Measurements from ENCODE around the gene WIZ. TPM values are rescaled to one million over a fixed set of nuclear protein-coding genes. Genes with fewer than 3 reads are reported as not detected.

WIZ gene
- total RNA-seq, 1 experiment from 2014 or later, result 17.3 TPM

DNA sequence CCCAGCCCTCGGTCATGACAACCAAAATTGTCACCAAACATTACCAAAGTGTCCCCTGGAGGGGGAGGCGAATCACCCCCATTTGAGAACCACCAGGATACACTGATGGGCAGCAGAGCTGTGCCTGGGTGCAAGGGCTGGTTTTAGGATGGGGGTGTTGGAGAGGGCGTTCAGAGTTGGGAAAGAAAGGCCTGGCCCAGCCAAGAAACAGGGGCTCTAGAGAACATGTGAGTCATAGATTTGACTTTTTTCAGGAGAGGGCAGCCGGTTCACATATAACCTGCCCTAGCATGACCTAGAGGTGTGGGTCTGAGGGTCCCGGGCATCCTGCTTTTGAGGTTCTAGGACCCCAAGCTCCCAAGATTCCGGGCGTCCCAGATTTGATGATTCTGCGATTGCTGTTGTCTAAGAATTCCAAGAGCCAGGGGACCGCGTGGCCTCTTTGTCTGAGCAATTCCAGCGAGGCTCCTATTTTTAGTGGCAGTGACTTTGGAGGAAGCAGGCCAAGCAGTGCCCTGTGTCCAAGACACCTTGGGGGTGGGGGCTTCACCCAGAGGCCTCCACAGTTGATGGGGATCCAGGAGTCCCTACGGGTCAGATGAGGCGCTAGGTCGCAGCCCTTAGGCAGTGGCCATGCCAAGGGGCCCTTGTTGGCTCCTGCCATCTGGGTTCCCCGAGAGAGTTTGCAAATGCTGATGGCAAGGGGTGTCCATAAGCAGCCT is 5.1 kb downstream of the WIZ start:
- no peak for DNase-seq (ENCODE audit: low spot score)

DNA sequence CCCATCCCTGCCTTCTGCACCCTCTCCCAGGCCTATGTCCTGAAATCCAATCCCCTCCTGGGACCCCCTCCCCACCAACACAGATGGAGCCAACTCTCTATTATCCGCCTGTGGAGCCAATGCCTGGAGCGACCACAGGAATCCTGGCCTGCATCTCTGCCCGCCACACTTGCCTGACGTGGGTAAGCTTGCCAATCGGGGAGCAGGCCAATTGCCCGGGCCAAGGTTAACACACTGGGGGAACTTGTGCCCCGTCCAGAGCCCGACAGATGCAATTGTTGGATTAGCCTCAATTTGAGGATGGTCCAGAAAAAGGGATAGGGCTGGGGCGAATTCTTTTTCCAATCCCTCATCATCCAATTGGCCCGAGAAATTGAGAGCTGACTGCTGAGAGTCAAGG is 5.9 kb downstream of the WIZ start:
- no peak for DNase-seq (ENCODE audit: low spot score)

DNA sequence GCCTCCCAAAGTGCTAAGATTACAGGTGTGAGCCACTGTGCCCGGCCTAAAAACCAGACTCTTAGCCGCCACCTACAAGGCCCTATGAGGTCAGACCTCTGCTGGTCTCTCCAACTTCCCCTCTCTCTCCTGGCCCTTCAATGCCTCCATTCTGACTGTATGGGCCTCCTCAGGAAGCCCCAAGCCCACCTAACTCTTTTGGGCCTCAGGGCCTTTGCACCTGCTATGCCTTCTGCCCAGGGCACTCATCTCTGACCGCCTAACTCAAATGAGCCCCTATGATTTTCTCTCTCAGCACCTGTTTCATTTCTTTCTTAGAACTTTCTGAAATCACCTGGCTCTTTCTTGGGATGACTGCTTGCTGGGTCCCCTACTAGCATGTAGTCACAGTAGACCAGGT is 6.4 kb downstream of the WIZ start:
- no peak for DNase-seq (ENCODE audit: low spot score)

GRCh38 chr19:15442142-15442920 is 7.4 kb downstream of the WIZ start:
- DNase-seq (ENCODE audit: low spot score), result no peak

- no peak for DNase-seq (ENCODE audit: low spot score)
Observed at GRCh38 chr19:15441317-15441716, 8.4 kb downstream of the WIZ start.

DNA sequence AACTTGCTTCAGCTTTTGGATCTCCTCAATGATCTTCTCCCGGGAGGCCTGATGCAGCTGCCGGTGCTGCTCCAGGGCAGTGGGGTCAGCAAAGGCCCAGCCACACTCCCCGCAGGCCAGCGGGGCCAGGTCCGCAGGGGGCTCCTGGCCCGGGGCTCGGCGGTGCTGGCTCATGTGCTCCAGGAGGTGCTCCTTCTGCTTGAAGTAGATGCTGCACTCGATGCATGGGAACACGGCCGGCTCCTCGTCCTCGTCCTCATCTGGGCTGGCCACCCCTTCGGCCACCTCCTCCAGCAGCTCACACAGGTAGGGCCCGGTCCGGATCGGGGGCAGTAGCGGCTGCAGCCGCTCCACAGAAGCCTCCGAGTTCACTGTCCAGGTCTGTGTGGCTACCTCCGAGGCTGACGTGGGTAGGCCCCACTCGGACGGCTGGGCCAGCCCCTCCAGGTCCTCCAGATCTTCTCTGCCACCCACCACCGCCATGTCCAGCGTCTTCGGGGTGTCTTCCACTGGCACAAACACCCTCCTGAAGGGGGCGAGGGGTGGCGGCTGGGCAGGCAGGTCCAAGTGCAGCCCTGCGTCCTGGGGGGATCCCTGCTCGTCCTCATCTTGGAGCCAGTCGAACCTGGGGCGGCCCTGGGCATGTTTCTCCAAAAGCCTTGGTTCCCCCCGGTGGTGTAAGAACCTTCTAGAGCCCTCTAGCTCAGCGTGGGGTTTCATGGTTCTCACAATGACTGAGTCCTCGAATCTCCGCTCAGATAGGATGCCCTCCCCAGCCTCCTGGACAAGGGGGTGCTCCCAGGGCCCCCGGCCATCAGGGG is 9.7 kb downstream of the WIZ start:
- no peak for DNase-seq (ENCODE audit: low spot score)

GRCh38 chr19:15439078-15439799 is 10.5 kb downstream of the WIZ start:
- DNase-seq (ENCODE audit: low spot score), result no peak

- DNase-seq (ENCODE audit: low spot score), result no peak
Observed at GRCh38 chr19:15438577-15438976, 11.2 kb downstream of the WIZ start.

- DNase-seq (ENCODE audit: low spot score), result no peak
Observed at GRCh38 chr19:15438124-15438496, 11.6 kb downstream of the WIZ start.

DNA sequence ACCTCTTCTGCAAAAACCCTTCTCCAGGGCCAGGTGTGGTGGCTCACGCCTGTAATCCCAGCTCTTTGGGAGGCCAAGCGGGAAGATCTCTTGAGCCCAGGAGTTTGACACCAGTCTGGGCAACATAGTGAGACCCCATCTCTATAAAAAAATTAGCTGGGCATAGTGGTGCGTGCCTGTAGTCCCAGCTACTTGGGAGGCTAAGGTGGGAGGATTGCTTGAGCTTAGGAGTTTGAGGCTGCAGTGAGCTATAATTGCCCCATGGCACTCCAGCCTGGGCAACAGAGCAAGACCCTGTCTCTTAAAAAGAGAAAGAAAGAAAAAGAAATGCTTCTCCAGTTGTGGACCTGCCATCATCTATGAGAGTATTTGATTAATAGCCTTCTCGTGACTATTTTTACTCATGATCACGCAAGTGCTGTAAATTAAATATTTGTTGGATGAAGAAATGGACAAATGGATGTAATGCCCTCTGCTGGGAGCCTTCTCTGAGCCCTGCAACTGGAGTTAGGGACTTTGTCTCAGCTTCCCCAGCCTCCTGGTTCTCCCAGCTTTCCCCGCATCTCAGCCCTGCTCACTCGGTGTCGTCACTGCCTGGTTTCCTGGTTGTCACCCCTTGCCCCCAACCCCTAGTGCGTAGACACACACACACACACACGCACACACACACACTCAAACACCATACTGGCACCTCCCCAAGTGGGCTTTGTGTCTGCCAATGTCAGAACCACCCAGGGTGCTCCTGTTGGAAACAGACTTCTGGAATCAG is 12.2 kb downstream of the WIZ start:
- DNase-seq (ENCODE audit: low spot score), result no peak

- DNase-seq (ENCODE audit: low spot score), result no peak
Observed at GRCh38 chr19:15436826-15437110, 13.0 kb downstream of the WIZ start.

DNA sequence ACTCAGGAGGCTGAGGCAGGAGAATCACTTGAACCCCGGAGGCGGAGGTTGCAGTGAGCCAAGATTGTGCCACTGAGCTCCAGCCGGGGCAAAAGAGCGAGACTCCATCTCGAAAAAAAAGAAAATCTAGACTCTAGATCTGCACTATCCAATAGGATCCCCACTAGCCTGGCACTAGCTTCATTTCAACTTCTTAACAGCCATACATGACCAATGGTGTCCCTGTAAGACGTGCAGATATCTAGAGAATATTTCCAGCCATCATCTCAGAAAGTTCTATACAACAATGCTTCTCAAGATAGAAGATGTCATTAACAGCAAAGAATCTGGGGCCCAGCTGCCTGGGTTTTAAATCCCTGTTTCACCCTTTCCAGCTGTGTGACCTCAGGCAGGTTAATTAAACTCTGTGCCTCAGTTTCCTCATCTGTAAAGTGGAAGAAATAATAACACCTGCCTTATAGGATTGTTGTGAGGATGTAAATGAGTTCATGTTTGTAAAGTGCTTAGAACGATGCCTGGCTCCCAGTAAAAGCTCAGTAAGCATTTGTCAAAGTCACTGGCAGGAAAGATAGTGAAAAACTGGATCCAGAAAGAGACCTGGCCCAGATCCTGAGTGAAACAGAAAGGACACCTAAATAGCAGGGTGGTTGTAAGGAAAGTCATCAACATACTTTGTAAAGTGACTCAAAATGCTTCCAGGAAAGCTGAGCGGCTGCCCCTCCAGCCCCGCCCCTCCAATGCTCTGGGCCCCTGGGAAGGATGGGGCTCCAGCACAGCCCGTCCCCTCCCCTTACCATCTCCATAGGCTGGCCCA is 13.5 kb downstream of the WIZ start:
- no peak for DNase-seq (ENCODE audit: low spot score)

GRCh38 chr19:15433519-15434069 is 16.2 kb downstream of the WIZ start:
- no peak for DNase-seq (ENCODE audit: low spot score)

GRCh38 chr19:15432629-15433518 is 16.9 kb downstream of the WIZ start:
- peak; percentile 74 for DNase-seq (ENCODE audit: low spot score)

- DNase-seq (ENCODE audit: low spot score), result no peak
Observed at GRCh38 chr19:15432018-15432494, 17.7 kb downstream of the WIZ start.

- no peak for DNase-seq (ENCODE audit: low spot score)
Observed at GRCh38 chr19:15431396-15432017, 18.2 kb downstream of the WIZ start.

DNA sequence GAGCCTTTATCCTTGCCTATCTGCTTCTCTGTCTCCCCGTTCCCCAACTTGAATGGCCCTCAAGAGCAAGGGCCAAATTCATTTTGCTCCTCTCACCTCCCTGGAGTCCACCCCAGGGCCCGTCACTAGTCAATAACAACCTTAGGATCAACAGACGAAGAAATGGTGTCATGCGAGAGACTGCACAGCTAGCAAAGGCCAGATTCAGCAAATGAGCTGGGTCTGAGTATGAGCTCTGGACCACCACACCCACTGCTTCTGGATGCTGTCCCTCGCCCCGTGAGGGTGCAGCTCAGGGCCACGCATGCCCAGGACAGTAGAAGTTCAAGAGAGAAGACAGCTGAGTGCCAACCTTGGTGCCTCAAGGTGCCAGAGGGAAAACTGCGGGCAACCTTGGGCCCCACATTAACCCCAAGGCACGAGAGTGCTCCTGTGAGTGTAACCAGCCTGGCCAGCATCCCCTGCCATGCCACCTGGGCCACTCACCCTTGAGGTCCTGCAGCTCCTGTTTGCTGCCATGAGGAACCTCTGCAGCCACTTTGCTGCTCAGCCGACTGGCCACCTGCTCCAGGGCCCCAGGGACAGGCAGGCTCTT is 19.1 kb downstream of the WIZ start:
- no peak for DNase-seq (ENCODE audit: low spot score)

GRCh38 chr19:15429825-15430467 is 19.8 kb downstream of the WIZ start:
- DNase-seq (ENCODE audit: low spot score), result no peak

Measured in A172 (cell line).